ENCODE data around the gene LGALS3BP.
A peak's percentile ranks its signal among the peaks of the same experiment; 100 is the strongest.

LGALS3BP gene

GRCh38 chr17:78923660-78924453, 55.9 kb downstream of the LGALS3BP start:
- peak overlapping the region; percentile 89 for H3K4ac ChIP-seq (ENCODE audit: low read depth, low read length)
- H2AFZ ChIP-seq (ENCODE audit: insufficient read depth, low read length, poor library complexity) = peak overlapping the region; percentile 32
- H3K9me3 ChIP-seq (ENCODE audit: insufficient read depth, low read depth, low read length) = peaks cover 3% of the 10 kb centered on the region
- peak overlapping the region; percentile 80 for H3K4me3 ChIP-seq (ENCODE audit: low read depth, low read length)
- no peak overlapping the region for H4K8ac ChIP-seq (ENCODE audit: low read depth, low read length)
- H2BK5ac ChIP-seq (ENCODE audit: low read depth, low read length, poor library complexity) = no peak overlapping the region
- no peak overlapping the region for H2BK120ac ChIP-seq (ENCODE audit: insufficient read depth, low read length, poor library complexity)
- peak overlapping the region; percentile 39 for H3K14ac ChIP-seq (ENCODE audit: low read length)
- no peaks in the 10 kb centered on the region for H3K27me3 ChIP-seq (ENCODE audit: insufficient read depth, low read length)
- peak overlapping the region; percentile 9 for H3K18ac ChIP-seq (ENCODE audit: low read length)
- H3K4me1 ChIP-seq (ENCODE audit: control insufficient read depth in 1 of 2, insufficient read depth in 2 of 2, low read length in 2 of 2) = peaks cover 13 to 16% of the 10 kb centered on the region in 2 experiments
- H3K79me1 ChIP-seq (ENCODE audit: low read length) = peaks cover 9% of the 10 kb centered on the region
- no peak overlapping the region for H3K27ac ChIP-seq (ENCODE audit: low read depth, low read length)
- H3K23ac ChIP-seq (ENCODE audit: low read length) = no peak overlapping the region
- H2BK12ac ChIP-seq (ENCODE audit: low read length) = no peak overlapping the region
- H3K79me2 ChIP-seq (ENCODE audit: control insufficient read depth, insufficient read depth, low read length, poor library complexity) = peaks cover 7% of the 10 kb centered on the region
- H3K4me2 ChIP-seq (ENCODE audit: low read length) = peak overlapping the region; percentile 86
- peaks cover 0 to 5% of the 10 kb centered on the region in 2 experiments for H3K36me3 ChIP-seq (ENCODE audit: control insufficient read depth in 1 of 2, insufficient read depth in 2 of 2, low read length in 2 of 2)
- DNase-seq = peak; percentile 72 to 77
- H3K9ac ChIP-seq (ENCODE audit: low read length) = no peak overlapping the region
- peak overlapping the region; percentile 69 for H4K91ac ChIP-seq (ENCODE audit: low read depth, low read length)
- no CpG with 5 or more reads among the region's 28 CpGs for WGBS (ENCODE audit: extremely low coverage, insufficient coverage, insufficient read length)
- H2AK5ac ChIP-seq (ENCODE audit: low read length) = peak overlapping the region; percentile 32
- no peak overlapping the region for H4K12ac ChIP-seq (ENCODE audit: low read depth, low read length)

GRCh38 chr17:78922816-78923498, 56.8 kb downstream of the LGALS3BP start:
- no peak for DNase-seq
- Histone ChIP-seq H3K27ac (ENCODE audit: low read depth, low read length) (no peak overlapping the region), H2AK5ac (ENCODE audit: low read length) (no peak overlapping the region), H4K91ac (ENCODE audit: low read depth, low read length) (no peak overlapping the region), H3K4me2 (ENCODE audit: low read length) (no peak overlapping the region), H2BK120ac (ENCODE audit: insufficient read depth, low read length, poor library complexity) (no peak overlapping the region), H3K14ac (ENCODE audit: low read length) (no peak overlapping the region), H3K36me3 (ENCODE audit: control insufficient read depth in 1 of 2, insufficient read depth in 2 of 2, low read length in 2 of 2) (peaks cover 0 to 5% of the 10 kb centered on the region in 2 experiments), H2AFZ (ENCODE audit: insufficient read depth, low read length, poor library complexity) (no peak overlapping the region), H4K12ac (ENCODE audit: low read depth, low read length) (no peak overlapping the region), H3K27me3 (ENCODE audit: insufficient read depth, low read length) (no peaks in the 10 kb centered on the region), H3K79me2 (ENCODE audit: control insufficient read depth, insufficient read depth, low read length, poor library complexity) (peaks cover 10% of the 10 kb centered on the region), H3K4me3 (ENCODE audit: low read depth, low read length) (no peak overlapping the region), H3K4ac (ENCODE audit: low read depth, low read length) (no peak overlapping the region), H3K9me3 (ENCODE audit: insufficient read depth, low read depth, low read length) (peaks cover 3% of the 10 kb centered on the region), H2BK5ac (ENCODE audit: low read depth, low read length, poor library complexity) (no peak overlapping the region), H3K23ac (ENCODE audit: low read length) (no peak overlapping the region), H4K8ac (ENCODE audit: low read depth, low read length) (no peak overlapping the region), H3K9ac (ENCODE audit: low read length) (no peak overlapping the region), H3K4me1 (ENCODE audit: control insufficient read depth in 1 of 2, insufficient read depth in 2 of 2, low read length in 2 of 2) (peaks cover 13 to 16% of the 10 kb centered on the region in 2 experiments), H3K18ac (ENCODE audit: low read length) (no peak overlapping the region), H2BK12ac (ENCODE audit: low read length) (no peak overlapping the region), H3K79me1 (ENCODE audit: low read length) (peaks cover 9% of the 10 kb centered on the region)
- no CpG with 5 or more reads among the region's 13 CpGs for WGBS (ENCODE audit: extremely low coverage, insufficient coverage, insufficient read length)

GRCh38 chr17:78921437-78921971, 58.2 kb downstream of the LGALS3BP start:
- Histone ChIP-seq H2AK5ac (ENCODE audit: low read length) (no peak overlapping the region), H3K4me1 (ENCODE audit: control insufficient read depth in 1 of 2, insufficient read depth in 2 of 2, low read length in 2 of 2) (peaks cover 19 to 20% of the 10 kb centered on the region in 2 experiments), H2AFZ (ENCODE audit: insufficient read depth, low read length, poor library complexity) (no peak overlapping the region), H3K79me2 (ENCODE audit: control insufficient read depth, insufficient read depth, low read length, poor library complexity) (peaks cover 13% of the 10 kb centered on the region), H3K79me1 (ENCODE audit: low read length) (peaks cover 10% of the 10 kb centered on the region), H3K36me3 (ENCODE audit: control insufficient read depth in 1 of 2, insufficient read depth in 2 of 2, low read length in 2 of 2) (peaks cover 0 to 5% of the 10 kb centered on the region in 2 experiments), H3K27me3 (ENCODE audit: insufficient read depth, low read length) (no peaks in the 10 kb centered on the region), H4K91ac (ENCODE audit: low read depth, low read length) (no peak overlapping the region), H2BK5ac (ENCODE audit: low read depth, low read length, poor library complexity) (no peak overlapping the region), H3K27ac (ENCODE audit: low read depth, low read length) (no peak overlapping the region), H3K9ac (ENCODE audit: low read length) (no peak overlapping the region), H3K18ac (ENCODE audit: low read length) (no peak overlapping the region), H3K14ac (ENCODE audit: low read length) (no peak overlapping the region), H4K8ac (ENCODE audit: low read depth, low read length) (no peak overlapping the region), H3K23ac (ENCODE audit: low read length) (no peak overlapping the region), H2BK12ac (ENCODE audit: low read length) (no peak overlapping the region), H3K4me3 (ENCODE audit: low read depth, low read length) (no peak overlapping the region), H3K9me3 (ENCODE audit: insufficient read depth, low read depth, low read length) (peaks cover 3% of the 10 kb centered on the region), H3K4me2 (ENCODE audit: low read length) (no peak overlapping the region), H3K4ac (ENCODE audit: low read depth, low read length) (no peak overlapping the region), H4K12ac (ENCODE audit: low read depth, low read length) (no peak overlapping the region), H2BK120ac (ENCODE audit: insufficient read depth, low read length, poor library complexity) (no peak overlapping the region)
- DNase-seq = no peak
- no CpG with 5 or more reads among the region's 8 CpGs for WGBS (ENCODE audit: extremely low coverage, insufficient coverage, insufficient read length)

Data from trophoblast cell (in vitro differentiated cells and primary cell).